ENCODE results near the gene CDK6.

DNA sequence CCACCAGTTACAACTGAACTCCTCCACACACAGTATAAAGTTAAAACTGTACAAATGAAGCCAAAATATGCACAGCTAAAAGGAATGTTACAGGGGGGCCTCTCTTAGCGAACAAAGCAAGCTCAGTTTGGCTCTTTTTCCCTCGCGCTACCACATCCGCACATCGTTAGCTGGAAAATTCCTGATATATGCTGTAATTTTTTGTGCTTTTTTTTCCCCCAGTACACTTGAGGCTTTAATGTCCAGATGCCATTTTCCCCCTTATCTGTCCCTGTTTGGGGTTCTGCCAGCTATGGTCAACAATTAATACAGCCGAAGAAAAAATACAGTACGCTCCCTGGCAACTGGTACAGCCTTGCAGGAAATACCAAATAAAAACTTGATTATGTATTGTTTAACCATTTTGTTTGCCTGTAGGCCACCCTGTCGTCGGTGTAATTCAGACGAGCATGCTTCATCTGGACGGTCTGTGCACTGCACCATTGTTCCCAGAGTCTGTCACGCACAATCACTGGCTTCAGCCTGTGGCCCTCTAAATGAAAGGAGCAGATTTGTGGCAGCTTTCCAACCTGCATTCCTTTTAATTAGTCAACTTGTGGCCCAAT lies 138.0 kb downstream of the CDK6 start:
- TF ChIP-seq EZH2phosphoT487 (IDR thresholded peaks at IDR 0.05; ENCODE audit: borderline replicate concordance, low read length) (no peak), CTCF (conservative IDR thresholded peaks at IDR 0.05; ENCODE audit: low read depth, low read length) (no peak)
